ENCODE measurements around the gene ADGB. TPM values are rescaled to one million over a fixed set of nuclear protein-coding genes. Genes with fewer than 3 reads are reported as not detected.

ADGB gene
- total RNA-seq, 1 experiment from 2014 or later, result not detected

GRCh38 chr6:146840641-146841040 is 241.9 kb downstream of the ADGB start:
- peaks cover 3% of the 10 kb centered on the region for H3K9me3 Mint-ChIP-seq (ENCODE audit: low read depth, unreplicated experiment)
- no TSS peak for BruUV-seq (replicated peaks)
- no peak for TF ChIP-seq CTCF (IDR thresholded peaks at IDR 0.05; ENCODE audit: unreplicated experiment)
- CTCF ChIA-PET, result no interaction called here
- no peak overlapping the region for H3K27ac Mint-ChIP-seq (ENCODE audit: unreplicated experiment)
- H3K4me1 Mint-ChIP-seq (ENCODE audit: low read depth, unreplicated experiment), result no peaks in the 10 kb centered on the region
- intact Hi-C loops (cut with micrococcal nuclease; ENCODE audit: unreplicated experiment), result no loop called here
- H3K36me3 Mint-ChIP-seq (ENCODE audit: insufficient read depth, unreplicated experiment), result no peaks in the 10 kb centered on the region
- no peak overlapping the region for H3K4me3 Mint-ChIP-seq (ENCODE audit: low read depth, unreplicated experiment)
- DNase-seq, result no peak
- H3K27me3 Mint-ChIP-seq (ENCODE audit: unreplicated experiment), result no peaks in the 10 kb centered on the region

GRCh38 chr6:146847426-146847825 is 248.7 kb downstream of the ADGB start:
- no TSS peak for BruUV-seq (replicated peaks)
- H3K4me3 Mint-ChIP-seq (ENCODE audit: low read depth, unreplicated experiment), result no peak overlapping the region
- H3K9me3 Mint-ChIP-seq (ENCODE audit: low read depth, unreplicated experiment), result peaks cover 3% of the 10 kb centered on the region
- no peak for TF ChIP-seq CTCF (IDR thresholded peaks at IDR 0.05; ENCODE audit: unreplicated experiment)
- no peaks in the 10 kb centered on the region for H3K36me3 Mint-ChIP-seq (ENCODE audit: insufficient read depth, unreplicated experiment)
- H3K4me1 Mint-ChIP-seq (ENCODE audit: low read depth, unreplicated experiment), result no peaks in the 10 kb centered on the region
- H3K27ac Mint-ChIP-seq (ENCODE audit: unreplicated experiment), result no peak overlapping the region
- DNase-seq, result no peak
- CTCF ChIA-PET, result no interaction called here
- intact Hi-C loops (cut with micrococcal nuclease; ENCODE audit: unreplicated experiment), result no loop called here
- no peaks in the 10 kb centered on the region for H3K27me3 Mint-ChIP-seq (ENCODE audit: unreplicated experiment)

- Mint-ChIP-seq H3K4me1 (ENCODE audit: low read depth, unreplicated experiment) (no peaks in the 10 kb centered on the region), H3K27ac (ENCODE audit: unreplicated experiment) (no peak overlapping the region), H3K36me3 (ENCODE audit: insufficient read depth, unreplicated experiment) (no peaks in the 10 kb centered on the region), H3K9me3 (ENCODE audit: low read depth, unreplicated experiment) (peaks cover 2% of the 10 kb centered on the region), H3K27me3 (ENCODE audit: unreplicated experiment) (no peaks in the 10 kb centered on the region), H3K4me3 (ENCODE audit: low read depth, unreplicated experiment) (no peak overlapping the region)
- DNase-seq, result no peak
- no peak for TF ChIP-seq CTCF (IDR thresholded peaks at IDR 0.05; ENCODE audit: unreplicated experiment)
- no TSS peak for BruUV-seq (replicated peaks)
- CTCF ChIA-PET, result no interaction called here
- intact Hi-C loops (cut with micrococcal nuclease; ENCODE audit: unreplicated experiment), result no loop called here
Measured at GRCh38 chr6:146850238-146850896, 251.6 kb downstream of the ADGB start.

- DNase-seq, result no peak
- no TSS peak for BruUV-seq (replicated peaks)
- Mint-ChIP-seq H3K27ac (ENCODE audit: unreplicated experiment) (no peak overlapping the region), H3K9me3 (ENCODE audit: low read depth, unreplicated experiment) (peaks cover 2% of the 10 kb centered on the region), H3K27me3 (ENCODE audit: unreplicated experiment) (no peaks in the 10 kb centered on the region), H3K4me3 (ENCODE audit: low read depth, unreplicated experiment) (no peak overlapping the region), H3K4me1 (ENCODE audit: low read depth, unreplicated experiment) (no peaks in the 10 kb centered on the region), H3K36me3 (ENCODE audit: insufficient read depth, unreplicated experiment) (no peaks in the 10 kb centered on the region)
- CTCF ChIA-PET, result no interaction called here
- intact Hi-C loops (cut with micrococcal nuclease; ENCODE audit: unreplicated experiment), result no loop called here
- no peak for TF ChIP-seq CTCF (IDR thresholded peaks at IDR 0.05; ENCODE audit: unreplicated experiment)
Measured at GRCh38 chr6:146850981-146851380, 252.2 kb downstream of the ADGB start.

Data from Calu3 (cell line).